ENCODE measurements around the gene NFIA. TPM values are rescaled to one million over a fixed set of nuclear protein-coding genes. Genes with fewer than 3 reads are reported as not detected.
"Not testable (repeated sequence)": the region's sequence is repeated elsewhere in the genome, so short reads cannot be mapped to it uniquely, and the experiment has no call there.

The NFIA gene
- polyA plus RNA-seq, 3 donors, result 3.9 to 25.9 (median 18.2) TPM

- no peak overlapping the region for H3K27ac ChIP-seq (ENCODE audit: low read depth, low read length)
- WGBS, 3 donors, result 1 to 2% (median 2%) methylated on average over 50 of the region's 50 CpGs
Measured at GRCh38 chr1:61056573-61057439, 25.6 kb upstream of the NFIA start.

GRCh38 chr1:61058483-61059245 is 23.7 kb upstream of the NFIA start:
- no peak overlapping the region for H3K27ac ChIP-seq (ENCODE audit: low read depth, low read length)
- 76 to 86% (median 77%) methylated on average over 3 of the region's 3 CpGs for WGBS, 3 donors

GRCh38 chr1:61061601-61062000 is 20.8 kb upstream of the NFIA start:
- H3K27ac ChIP-seq (ENCODE audit: low read depth, low read length), result not testable (repeated sequence)
- WGBS, 3 donors, result 93 to 94% (median 94%) methylated on average over 4 of the region's 4 CpGs

- WGBS, 3 donors, result 87 to 94% (median 90%) methylated on average over 1 of the region's 1 CpG
Measured at GRCh38 chr1:61064673-61065072, 17.7 kb upstream of the NFIA start.

GRCh38 chr1:61067446-61068019 is 14.8 kb upstream of the NFIA start:
- 83 to 89% (median 84%) methylated on average over 4 of the region's 4 CpGs for whole genome bisulfite sequencing, 3 donors

More at GRCh38 chr1:61064673-61065072, 17.7 kb upstream of the NFIA start:
- H3K27ac ChIP-seq (ENCODE audit: low read depth, low read length), result no peak overlapping the region

GRCh38 chr1:61070054-61070453 is 12.3 kb upstream of the NFIA start:
- WGBS, 3 donors, result 94 to 97% (median 97%) methylated on average over 4 of the region's 4 CpGs
- no peak overlapping the region for H3K27ac ChIP-seq (ENCODE audit: low read depth, low read length)

More at GRCh38 chr1:61067446-61068019, 14.8 kb upstream of the NFIA start:
- no peak overlapping the region for H3K27ac ChIP-seq (ENCODE audit: low read depth, low read length)

GRCh38 chr1:61071205-61072130 is 10.9 kb upstream of the NFIA start:
- no peak overlapping the region for H3K27ac ChIP-seq (ENCODE audit: low read depth, low read length)
- WGBS, 3 donors, result 88 to 93% (median 93%) methylated on average over 6 of the region's 6 CpGs

- 95 to 98% (median 97%) methylated on average over 5 of the region's 5 CpGs for WGBS, 3 donors
- no peak overlapping the region for H3K27ac ChIP-seq (ENCODE audit: low read depth, low read length)
Measured at GRCh38 chr1:61073871-61074270, 8.5 kb upstream of the NFIA start.

- 52 to 79% (median 72%) methylated on average over 16 of the region's 16 CpGs for WGBS, 3 donors
- H3K27ac ChIP-seq (ENCODE audit: low read depth, low read length), result not testable (repeated sequence)
Measured at GRCh38 chr1:61075833-61076232, 6.5 kb upstream of the NFIA start.

- WGBS, 3 donors, result 0 to 1% (median 0%) methylated on average over 49 of the region's 49 CpGs
- peak overlapping the region; percentile 43 for H3K27ac ChIP-seq (ENCODE audit: low read depth, low read length)
Measured at GRCh38 chr1:61076728-61077675, 5.4 kb upstream of the NFIA start.

- H3K27ac ChIP-seq (ENCODE audit: low read depth, low read length), result no peak overlapping the region
- WGBS, 3 donors, result 1 to 2% (median 1%) methylated on average over 19 of the region's 19 CpGs
Measured at GRCh38 chr1:61077676-61078541, 4.5 kb upstream of the NFIA start.

- H3K27ac ChIP-seq (ENCODE audit: low read depth, low read length), result no peak overlapping the region
- WGBS, 3 donors, result 24 to 32% (median 30%) methylated on average over 7 of the region's 7 CpGs
Measured at GRCh38 chr1:61078618-61079295, 3.6 kb upstream of the NFIA start.

GRCh38 chr1:61079296-61079897 is 3.0 kb upstream of the NFIA start:
- WGBS, 3 donors, result 30 to 45% (median 39%) methylated on average over 5 of the region's 5 CpGs
- no peak overlapping the region for H3K27ac ChIP-seq (ENCODE audit: low read depth, low read length)

- no peak overlapping the region for H3K27ac ChIP-seq (ENCODE audit: low read depth, low read length)
- 1 to 4% (median 1%) methylated on average over 14 of the region's 14 CpGs for WGBS, 3 donors
Measured at GRCh38 chr1:61079898-61080336, 2.4 kb upstream of the NFIA start.

- H3K27ac ChIP-seq (ENCODE audit: low read depth, low read length), result no peak overlapping the region
- WGBS, 3 donors, result 16 to 26% (median 23%) methylated on average over 7 of the region's 7 CpGs
Measured at GRCh38 chr1:61080413-61081143, 1.8 kb upstream of the NFIA start.

All from adipose tissue (tissue), 3 donors.